Measurements from ENCODE around the gene COLEC12.

Gene COLEC12

GRCh38 chr18:473802-474201 is 26.7 kb downstream of the COLEC12 start:
- DNase-seq: no peak

- DNase-seq: no peak
These were observed 28.8 kb downstream of the COLEC12 start for GRCh38 chr18:471716-472115.

- peak in 1 of 2 donors; percentile 43 for DNase-seq
These were observed 29.6 kb downstream of the COLEC12 start for GRCh38 chr18:470661-471501.

GRCh38 chr18:468955-469790 is 31.3 kb downstream of the COLEC12 start:
- DNase-seq: no peak

GRCh38 chr18:463827-464541 is 36.5 kb downstream of the COLEC12 start:
- DNase-seq: peak; percentile 42 to 83

GRCh38 chr18:463403-463802 is 37.1 kb downstream of the COLEC12 start:
- DNase-seq: no peak

- no peak for DNase-seq
These were observed 38.7 kb downstream of the COLEC12 start for GRCh38 chr18:461762-462161.

- no peak for DNase-seq
These were observed 39.7 kb downstream of the COLEC12 start for GRCh38 chr18:460791-461190.

- DNase-seq: no peak
These were observed 40.5 kb downstream of the COLEC12 start for GRCh38 chr18:459814-460593.

- DNase-seq: no peak
These were observed 42.7 kb downstream of the COLEC12 start for GRCh38 chr18:457521-458412.

GRCh38 chr18:457140-457519 is 43.4 kb downstream of the COLEC12 start:
- DNase-seq: peak in 1 of 2 donors; percentile 41

- DNase-seq: no peak
These were observed 44.0 kb downstream of the COLEC12 start for GRCh38 chr18:456361-457139.

GRCh38 chr18:453400-453799 is 47.1 kb downstream of the COLEC12 start:
- no peak for DNase-seq

GRCh38 chr18:452816-453215 is 47.7 kb downstream of the COLEC12 start:
- DNase-seq: peak in 1 of 2 donors; percentile 26

GRCh38 chr18:449374-449773 is 51.1 kb downstream of the COLEC12 start:
- no peak for DNase-seq

- DNase-seq: no peak
These were observed 52.2 kb downstream of the COLEC12 start for GRCh38 chr18:448116-448790.

GRCh38 chr18:446941-447560 is 53.5 kb downstream of the COLEC12 start:
- DNase-seq: no peak

- no peak for DNase-seq
These were observed 55.4 kb downstream of the COLEC12 start for GRCh38 chr18:445055-445454.

- DNase-seq: no peak
These were observed 61.9 kb downstream of the COLEC12 start for GRCh38 chr18:438571-438970.

GRCh38 chr18:435940-436339 is 64.6 kb downstream of the COLEC12 start:
- DNase-seq: no peak

Data from bone marrow (tissue), 2 donors.